ENCODE measurements around the gene TTC9.

TTC9 gene

DNA sequence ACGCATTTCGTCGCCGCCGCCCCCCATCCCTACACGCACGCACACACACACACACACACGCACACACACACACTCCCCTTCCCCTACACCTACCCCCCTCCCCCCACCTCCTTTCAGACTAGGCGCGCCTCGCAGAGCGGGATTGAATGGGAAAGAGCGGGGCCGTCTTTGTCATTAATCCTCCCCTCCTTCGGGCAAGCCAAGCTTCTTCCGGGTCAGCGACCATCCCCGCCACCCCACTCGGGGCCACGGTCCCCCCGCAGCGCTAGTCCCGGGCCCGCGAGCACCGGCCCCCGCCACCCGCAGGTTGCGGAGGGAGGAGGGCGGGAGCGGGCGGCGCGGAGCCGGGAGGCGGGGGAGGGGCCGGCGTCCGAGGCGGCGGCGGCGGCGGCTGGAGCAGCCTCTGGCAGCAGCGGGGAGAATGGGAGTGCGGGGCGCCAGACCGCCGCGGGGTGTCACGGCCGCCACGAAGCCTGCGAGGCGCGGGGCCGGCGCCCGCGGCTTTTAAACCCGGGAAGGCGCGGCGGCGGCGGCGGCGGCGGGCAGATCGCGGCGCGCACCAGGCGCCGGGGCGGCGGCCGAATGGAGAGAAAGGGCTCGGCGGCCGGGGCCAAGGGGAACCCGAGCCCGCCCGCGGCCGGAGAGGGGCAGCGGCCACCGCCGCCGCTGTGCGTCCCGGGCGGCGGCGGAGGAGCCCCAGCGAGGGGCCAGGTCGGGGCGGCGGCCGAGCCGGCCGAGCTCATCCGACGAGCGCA is at the start of gene TTC9:
TTC9 (plus strand) TSS at position 369 of the 755 bp plus-strand sequence; CDS start at position 583, 214 bp downstream.
- H3K4me3 ChIP-seq (ENCODE audit: low read depth, low read length) = peak within 1 kb of the TSS; percentile 87
- TF ChIP-seq, protein P1, sequence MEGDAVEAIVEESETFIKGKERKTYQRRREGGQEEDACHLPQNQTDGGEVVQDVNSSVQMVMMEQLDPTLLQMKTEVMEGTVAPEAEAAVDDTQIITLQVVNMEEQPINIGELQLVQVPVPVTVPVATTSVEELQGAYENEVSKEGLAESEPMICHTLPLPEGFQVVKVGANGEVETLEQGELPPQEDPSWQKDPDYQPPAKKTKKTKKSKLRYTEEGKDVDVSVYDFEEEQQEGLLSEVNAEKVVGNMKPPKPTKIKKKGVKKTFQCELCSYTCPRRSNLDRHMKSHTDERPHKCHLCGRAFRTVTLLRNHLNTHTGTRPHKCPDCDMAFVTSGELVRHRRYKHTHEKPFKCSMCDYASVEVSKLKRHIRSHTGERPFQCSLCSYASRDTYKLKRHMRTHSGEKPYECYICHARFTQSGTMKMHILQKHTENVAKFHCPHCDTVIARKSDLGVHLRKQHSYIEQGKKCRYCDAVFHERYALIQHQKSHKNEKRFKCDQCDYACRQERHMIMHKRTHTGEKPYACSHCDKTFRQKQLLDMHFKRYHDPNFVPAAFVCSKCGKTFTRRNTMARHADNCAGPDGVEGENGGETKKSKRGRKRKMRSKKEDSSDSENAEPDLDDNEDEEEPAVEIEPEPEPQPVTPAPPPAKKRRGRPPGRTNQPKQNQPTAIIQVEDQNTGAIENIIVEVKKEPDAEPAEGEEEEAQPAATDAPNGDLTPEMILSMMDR (IDR thresholded peaks at IDR 0.05; ENCODE audit: insufficient read depth, low read depth, low read length, missing control alignments) = no peak
- DNase-seq (ENCODE audit: low read depth) = no peak

DNA sequence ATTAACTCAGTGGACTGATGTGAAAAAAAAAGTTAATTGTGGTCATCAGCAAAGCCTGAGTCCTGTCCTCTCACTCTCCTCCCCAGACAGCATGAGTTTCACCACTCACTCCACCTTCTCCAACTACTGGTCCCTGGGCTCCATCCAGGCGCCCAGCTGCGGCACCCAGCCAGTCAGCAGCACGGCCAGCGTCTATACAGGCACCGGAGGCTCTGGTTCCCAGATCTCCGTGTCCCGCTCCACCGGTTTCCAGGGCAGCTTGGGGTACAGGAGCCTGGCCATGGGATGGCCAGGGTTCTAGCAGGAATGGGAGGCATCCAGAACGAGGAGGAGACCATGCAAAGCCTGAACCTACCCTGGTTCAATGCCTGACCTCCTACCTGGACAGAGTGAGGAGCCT is 47.3 kb upstream of the TTC9 start:
- DNase-seq (ENCODE audit: low read depth) = no peak
- TF ChIP-seq, protein P1 (IDR thresholded peaks at IDR 0.05; ENCODE audit: insufficient read depth, low read depth, low read length, missing control alignments) = no peak
- H3K4me3 ChIP-seq (ENCODE audit: low read depth, low read length) = no peak overlapping the region

DNA sequence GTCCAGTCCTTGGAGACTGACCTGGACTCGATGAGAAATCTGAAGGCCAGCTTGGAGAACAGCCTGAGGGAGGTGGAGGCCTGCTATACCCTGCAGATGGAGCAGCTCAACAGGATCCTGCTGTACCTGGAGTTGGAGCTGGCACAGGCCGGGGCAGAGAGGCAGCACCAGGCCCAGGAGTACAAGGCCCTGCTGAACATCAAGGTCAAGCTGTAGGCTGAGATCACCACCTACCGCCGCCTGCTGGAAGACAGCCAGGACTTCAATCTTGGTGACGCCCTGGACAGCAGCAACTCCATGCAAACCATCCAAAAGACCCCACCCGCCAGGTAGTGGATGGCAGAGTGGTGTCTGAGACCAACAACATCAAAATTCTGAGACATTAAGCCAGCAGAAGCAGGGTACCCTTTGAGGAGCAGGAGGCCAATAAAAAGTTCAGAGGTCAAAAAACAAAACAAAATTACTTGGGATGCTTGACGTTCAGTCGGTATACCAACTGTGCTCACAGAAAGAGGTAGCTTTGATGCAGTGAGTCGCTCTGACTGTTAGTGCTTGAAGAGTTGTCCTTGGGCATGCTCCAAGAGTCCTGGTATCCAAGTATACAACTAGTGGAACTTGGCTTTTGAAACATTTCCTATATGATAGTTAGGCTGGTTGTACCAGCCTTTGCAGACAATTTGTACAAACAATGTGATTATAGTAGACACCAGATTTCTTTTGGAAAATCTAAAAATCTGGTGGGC is 46.1 kb upstream of the TTC9 start:
- no peak for DNase-seq (ENCODE audit: low read depth)
- TF ChIP-seq, protein P1 (IDR thresholded peaks at IDR 0.05; ENCODE audit: insufficient read depth, low read depth, low read length, missing control alignments) = no peak
- no peak overlapping the region for H3K4me3 ChIP-seq (ENCODE audit: low read depth, low read length)

DNA sequence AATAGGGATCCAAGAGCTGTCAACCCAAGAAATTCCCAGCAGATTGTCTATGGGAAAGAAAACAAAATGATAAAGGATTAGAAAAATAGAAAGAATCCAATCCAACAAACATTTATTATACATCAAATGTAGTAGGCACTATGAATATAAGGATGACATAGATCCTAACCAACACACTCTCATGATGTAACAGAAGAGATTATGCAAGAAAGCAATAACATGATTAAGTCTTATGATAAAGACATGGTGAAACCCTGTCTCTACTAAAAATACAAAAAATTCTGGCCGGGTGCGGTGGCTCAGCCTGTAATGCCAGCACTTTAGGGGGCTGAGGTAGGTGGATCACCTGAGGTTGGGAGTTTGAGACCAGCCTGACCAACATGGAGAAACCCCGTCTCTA is 44.0 kb upstream of the TTC9 start:
- DNase-seq (ENCODE audit: low read depth) = no peak
- TF ChIP-seq, protein P1 (IDR thresholded peaks at IDR 0.05; ENCODE audit: insufficient read depth, low read depth, low read length, missing control alignments) = no peak
- H3K4me3 ChIP-seq (ENCODE audit: low read depth, low read length) = no peak overlapping the region

DNA sequence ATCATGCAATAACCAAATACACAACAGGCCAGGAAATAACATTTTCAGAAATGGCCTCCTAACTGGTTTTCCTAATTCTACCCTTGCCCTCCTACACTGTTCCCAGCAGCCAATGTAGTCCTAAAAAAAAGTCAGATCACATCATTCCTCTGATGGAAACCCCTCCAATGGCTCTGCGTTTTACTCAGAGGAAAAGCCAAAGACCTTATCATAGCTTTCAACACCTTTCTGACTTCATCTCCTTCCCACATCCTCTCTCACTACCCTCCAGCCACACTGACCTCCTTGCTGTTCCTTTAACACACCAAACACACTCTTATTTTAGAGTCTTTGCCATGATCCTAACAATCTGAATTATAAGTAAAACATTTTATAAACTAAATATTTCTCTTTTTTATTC is 42.4 kb upstream of the TTC9 start:
- TF ChIP-seq, protein P1 (IDR thresholded peaks at IDR 0.05; ENCODE audit: insufficient read depth, low read depth, low read length, missing control alignments) = no peak
- H3K4me3 ChIP-seq (ENCODE audit: low read depth, low read length) = peak overlapping the region; percentile 100
- DNase-seq (ENCODE audit: low read depth) = no peak

DNA sequence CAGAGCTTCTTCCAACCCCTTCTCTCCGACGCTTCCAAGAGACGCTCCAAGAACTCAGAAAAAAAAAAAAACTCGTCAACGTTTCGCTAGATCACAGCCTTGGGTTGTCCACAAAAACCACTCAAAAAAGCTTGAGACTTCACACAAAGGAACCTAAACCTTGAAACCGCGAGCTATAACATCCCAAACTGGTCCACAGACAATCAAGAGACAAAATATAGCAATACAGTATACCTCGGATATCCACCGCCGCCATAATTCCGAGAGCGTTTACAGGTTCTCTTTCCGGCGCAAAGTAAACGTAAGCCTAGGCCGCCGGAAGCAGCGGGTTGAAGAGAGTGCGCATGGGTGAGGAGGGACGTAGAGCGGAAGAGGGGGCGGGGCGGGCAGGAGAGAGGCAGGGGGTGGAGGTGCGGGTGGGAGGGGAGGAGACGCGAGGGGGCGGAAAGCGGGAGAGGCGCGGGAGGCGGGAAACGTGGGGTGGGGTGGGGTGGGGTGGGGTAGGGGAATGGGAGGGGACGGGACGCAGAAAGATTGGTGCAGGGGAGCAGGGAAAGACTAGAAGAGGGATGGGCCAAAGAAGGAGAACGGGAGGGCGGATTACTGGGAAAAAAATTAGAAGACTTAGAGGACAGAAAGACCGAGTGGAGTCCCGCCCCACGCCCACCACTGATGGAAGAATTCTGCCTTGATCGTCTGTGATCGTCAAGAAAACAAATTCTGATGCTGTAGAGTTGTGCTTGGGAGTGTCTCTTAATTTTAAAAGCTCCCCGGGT is 41.1 kb upstream of the TTC9 start, which contains the start of gene MED6:
MED6 (minus strand) TSS at position 274 of the 776 bp plus-strand sequence; CDS start at position 256, 18 bp downstream.
- H3K4me3 ChIP-seq (ENCODE audit: low read depth, low read length) = peak within 1 kb of the TSS; percentile 100
- peak; percentile 95 for DNase-seq (ENCODE audit: low read depth)
- TF ChIP-seq, protein P1 (IDR thresholded peaks at IDR 0.05; ENCODE audit: insufficient read depth, low read depth, low read length, missing control alignments) = no peak
